NK-92 treated with Interleukin-12 subunit alpha and Interleukin-12 subunit beta, amount 100 ng/mL, for 24 hours (cell line): ENCODE data around the gene ENDOV.
"Not testable (repeated sequence)": the region's sequence is repeated elsewhere in the genome, so short reads cannot be mapped to it uniquely, and the experiment has no call there.

Experiments used
- DNase-seq: peaks from one replicate; lab custom pipeline; 2025; lab: John Stamatoyannopoulos, UW

ENDOV gene

DNA sequence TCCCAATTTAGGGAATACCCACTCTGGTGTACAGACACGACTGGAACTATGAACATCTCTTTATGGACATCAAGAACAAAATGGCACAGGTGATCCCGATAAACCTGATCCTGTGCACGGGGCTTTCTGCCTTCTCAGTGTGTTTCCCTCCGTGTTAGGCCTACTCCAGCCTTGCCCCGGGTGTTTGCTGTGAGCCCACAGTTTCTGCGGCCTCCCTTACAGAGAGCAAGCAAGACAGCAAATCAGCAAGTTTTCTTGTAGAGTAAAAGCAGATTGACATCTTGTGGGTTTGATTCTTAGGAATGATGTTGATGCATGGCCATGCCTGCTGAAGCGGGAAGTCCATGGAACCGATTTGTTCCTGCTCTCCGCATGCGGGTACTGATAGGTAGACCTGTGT lies 26.4 kb upstream of the ENDOV start:
- DNase-seq, result no peak

DNA sequence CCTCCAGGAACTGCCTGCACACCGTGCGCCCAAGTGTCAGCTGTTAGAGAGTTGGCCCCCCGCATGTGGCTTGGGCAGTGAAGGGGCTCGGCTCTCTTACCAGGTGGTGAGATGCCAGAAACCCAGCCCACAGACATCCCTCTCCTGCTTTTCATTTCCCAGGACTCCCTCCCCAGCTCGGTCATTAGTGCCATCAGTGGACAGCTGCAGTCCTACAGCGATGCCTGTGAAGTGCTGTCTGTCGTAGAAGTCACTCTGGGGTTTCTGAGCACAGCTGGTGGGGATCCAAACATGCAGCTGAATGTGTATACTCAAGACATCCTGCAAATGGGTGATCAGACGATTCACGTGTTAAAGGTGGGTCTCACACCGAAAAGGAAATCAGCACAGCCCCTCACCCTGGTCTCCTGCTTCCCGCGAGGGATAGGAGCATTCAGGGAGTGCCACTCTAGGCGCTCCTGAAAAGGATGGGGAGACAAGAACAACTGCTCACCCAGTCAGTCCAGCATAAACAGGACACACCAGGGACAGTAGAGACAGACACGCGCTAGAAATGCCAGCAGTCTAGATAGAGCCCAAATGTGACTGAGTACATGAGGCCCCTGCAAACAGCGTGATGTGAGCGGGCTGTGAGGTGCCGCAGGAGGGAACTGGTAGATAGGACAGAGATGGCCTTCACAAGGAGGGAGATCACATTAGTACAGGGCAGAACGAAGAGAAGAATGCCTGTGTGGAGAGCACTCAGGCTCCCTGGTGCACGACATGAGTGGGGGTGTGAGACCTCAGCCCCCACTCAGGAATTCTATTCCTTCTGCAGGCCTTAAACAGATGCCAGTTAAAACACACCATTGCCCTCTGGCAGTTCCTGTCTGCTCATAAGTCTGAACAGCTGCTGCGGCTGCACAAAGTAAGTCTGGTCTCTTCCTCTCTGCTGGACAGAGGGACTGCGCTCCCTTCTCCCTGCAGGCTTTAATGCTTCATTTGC lies 25.7 kb upstream of the ENDOV start:
- no peak for DNase-seq

DNA sequence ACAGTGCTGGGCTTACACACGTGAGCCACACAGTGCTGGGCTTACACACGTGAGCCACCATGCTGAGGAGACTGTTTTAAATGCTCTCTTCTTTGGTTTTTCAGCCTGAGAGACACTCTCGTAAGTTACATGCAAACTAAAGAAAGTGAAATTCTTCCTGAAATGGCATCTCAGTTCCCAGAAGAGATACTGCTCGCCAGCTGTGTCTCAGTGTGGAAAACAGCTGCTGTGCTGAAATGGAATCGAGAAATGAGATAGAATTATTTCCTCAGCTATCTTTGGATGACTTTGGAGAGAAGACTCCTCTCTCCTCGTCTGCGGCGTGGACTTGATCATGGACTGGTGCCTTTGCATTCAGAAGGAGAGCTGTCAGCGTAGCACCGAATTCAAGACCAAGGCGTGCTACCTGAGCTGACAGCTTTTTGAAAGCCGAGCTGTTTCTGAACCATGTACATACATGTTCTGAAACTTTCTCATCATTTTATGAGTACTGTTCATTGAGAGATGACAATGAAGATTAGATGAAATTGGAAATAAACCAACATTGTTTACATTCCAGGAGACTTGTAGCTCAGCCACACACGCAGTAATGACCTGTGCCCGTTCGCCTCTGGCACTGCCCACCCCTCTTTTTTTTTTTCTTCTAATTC lies 21.6 kb upstream of the ENDOV start:
- DNase-seq, result no peak

DNA sequence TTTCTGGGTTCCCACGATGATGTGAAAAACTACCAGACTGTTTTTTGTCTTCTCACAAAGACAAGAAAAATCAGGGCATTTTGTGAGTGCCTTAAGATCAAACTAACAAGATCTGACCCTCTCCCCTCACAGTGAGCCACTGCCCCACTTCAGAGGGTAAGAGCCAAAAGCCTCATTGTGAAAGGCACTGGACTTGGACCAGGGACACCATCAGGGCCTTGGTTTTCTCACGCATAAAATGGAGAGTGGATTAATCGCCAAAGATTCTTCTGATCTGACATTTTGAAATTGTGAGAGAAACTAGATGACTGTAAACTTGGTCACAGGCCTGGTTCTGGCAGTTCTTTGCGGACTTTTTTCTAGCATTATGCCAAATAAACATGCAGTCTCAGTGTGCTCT lies 21.0 kb upstream of the ENDOV start:
- no peak for DNase-seq

DNA sequence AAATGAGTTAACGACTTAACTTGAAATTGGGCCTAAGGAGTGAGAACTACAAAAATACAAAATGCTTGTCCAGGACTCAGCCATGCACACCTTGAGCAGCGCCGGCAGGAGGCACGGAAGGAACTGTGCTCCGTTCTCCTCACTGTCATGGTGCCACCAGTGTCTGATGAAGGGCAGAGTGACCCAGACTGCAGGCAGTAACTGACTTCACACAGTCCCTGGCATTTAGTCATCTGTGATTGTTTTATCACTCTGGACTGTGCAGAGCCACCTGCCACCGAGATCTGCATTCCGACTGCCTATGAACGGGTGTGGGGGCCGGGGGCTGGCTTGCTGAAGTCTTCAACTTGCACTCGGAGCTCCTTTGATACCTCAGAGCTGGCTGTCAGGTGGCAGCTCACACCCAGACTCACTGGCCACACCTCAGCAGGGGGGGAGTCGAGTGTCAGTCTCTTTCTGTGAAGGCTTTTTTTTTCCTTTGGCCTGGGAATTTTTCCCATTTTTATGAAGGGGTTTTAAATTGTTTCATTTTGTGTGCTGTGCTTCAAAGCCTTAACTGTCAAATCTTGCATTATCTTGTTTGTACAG lies 20.2 kb upstream of the ENDOV start:
- DNase-seq, result no peak

DNA sequence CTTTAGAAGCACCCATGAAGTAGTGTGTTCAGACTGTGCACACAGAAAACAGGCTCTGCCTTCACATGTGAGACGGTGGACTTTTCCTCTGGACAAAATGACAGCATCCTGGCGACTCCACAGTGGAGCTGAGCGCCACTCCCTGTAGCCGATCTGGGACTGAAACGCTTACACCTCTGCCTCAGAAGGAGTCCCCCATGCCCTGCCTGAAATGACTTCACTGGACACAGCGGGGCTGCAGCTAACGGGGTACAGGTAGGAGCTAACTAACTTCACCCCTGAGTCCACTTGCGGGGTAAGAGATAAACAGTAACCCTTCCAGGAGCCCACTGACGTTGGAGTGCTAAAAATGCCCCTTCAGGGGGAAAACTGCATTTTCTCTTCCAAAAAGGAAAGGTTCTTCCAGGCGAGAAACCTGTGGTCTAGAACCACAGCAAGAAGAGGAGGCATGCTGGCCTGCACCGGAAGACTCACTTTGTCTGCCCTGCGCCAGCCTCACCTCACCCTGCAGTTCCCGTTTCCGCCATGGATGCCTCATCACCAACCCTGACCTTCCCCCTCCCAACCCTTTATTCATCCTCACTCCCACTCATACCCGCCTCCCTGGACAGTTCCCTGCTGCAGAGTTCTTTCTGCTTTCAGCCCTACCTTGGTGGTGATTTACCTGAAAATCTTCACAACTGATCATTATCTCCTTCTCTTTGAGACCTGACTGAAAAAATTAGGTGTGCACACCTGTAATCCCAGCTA lies 19.4 kb upstream of the ENDOV start:
- no peak for DNase-seq

DNA sequence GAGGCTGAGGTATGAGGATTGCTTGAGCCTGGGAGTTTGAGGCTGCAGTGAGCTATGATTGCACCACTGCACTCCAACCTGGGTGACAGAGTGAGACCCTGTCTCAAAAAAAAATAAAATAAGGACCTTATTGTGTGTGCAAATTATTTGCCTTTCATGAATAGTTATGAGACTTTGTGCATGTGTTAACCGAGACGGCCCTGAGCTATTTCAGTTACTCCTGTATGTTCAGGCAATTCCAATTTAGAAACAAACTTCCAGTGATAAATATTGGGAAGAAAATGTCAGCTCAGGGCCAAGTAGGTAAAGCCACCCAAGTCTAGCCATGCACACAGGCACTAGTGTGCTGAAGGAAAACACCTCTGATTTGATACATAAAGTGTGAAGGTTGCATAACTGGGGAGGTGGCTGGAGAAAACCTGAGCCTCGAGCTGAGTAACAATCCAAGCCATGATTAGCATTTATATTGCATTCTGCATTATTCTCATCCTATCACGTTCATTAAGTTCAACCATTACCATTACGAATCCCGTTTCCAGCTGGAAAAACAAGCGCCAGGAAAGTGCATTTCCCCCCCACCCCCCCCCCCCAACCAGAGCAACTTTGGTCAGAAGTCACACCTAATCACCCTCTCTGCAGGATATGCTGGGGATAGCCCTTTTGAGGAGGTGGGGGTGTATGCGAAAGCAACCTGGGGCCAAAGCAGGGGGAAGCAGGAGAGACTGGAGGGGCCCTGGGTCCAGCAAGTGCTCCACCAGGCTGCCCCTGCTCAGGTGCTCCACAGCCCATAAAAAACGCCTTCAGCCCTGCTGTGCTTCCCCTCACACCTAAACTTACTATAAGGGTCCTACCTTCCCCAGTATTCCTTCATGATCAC lies 18.6 kb upstream of the ENDOV start:
- DNase-seq, result no peak

DNA sequence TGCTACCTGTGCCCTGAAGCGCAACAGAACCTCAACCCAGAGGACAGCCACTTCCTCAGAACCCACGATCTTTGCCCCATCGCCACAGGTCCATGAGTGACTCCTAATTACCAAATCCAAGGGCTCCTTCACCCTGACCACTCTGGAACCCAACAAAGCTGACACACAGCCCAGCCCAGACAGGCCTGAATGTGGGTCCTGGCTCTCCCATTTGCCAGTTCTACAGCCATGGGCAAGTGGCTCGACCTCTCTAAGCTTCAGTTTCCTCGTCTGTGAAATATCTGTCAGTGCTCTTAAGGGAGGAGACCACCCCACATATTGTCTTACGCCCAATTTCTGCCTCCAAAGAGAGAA lies 18.0 kb upstream of the ENDOV start:
- no peak for DNase-seq

DNA sequence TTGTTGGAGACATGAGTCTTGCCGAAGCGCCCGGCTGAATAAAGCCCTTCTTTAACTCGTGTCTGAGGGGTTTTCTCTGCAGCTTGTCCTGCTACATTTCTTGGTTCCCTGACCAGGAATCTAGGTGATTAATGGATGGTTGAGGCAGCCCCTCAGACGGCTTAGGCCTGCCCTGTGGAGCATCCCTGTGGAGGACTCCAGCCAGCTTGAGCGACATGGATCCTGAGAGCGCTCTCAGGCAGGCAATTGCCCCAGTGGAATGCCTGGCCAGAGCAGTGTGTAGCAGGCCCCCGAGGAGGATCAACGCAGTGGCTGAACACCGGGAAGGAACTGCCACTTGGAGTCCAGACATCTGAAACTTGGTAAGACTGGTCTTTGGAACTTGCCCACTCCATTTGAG lies 17.3 kb upstream of the ENDOV start:
- DNase-seq, result no peak

DNA sequence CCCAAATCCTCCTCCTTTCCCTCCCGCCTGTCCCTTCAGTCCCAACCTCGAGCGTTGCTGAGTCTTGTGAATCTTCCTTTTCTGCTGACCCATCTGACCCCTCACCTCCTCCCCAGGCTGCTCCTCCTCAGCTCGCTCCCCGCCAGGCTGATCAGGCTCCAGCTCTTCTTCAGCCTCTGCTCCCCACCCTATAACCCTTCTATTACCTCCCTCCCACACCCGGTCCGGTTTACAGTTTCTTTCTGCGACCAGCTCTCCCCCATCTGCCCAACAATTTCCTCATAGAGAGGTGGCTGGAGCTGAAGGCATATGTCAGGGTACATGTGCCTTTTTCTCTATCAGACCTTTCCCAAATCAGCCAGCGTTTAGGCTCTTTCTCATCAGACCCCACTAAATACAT lies 13.9 kb upstream of the ENDOV start:
- DNase-seq, result not testable (repeated sequence)

DNA sequence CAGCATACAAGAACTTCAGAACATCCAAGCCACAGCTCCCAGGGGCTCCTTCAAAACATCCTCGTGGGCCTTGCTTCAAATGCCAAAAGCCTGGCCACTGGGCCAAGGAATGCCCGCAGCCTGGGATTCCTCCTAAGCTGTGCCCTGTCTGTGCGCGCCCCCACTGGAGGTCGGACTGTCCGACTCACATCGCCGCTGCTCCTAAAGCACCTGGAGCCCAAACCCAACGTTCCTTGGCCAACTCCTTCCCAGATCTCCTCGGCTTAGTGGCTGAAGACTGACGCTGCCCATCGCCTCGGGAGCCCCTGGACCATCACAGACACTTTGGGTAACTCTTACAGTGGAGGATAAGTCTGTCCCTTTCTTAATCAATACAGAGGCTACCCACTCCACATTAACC lies 12.9 kb upstream of the ENDOV start:
- not testable (repeated sequence) for DNase-seq

DNA sequence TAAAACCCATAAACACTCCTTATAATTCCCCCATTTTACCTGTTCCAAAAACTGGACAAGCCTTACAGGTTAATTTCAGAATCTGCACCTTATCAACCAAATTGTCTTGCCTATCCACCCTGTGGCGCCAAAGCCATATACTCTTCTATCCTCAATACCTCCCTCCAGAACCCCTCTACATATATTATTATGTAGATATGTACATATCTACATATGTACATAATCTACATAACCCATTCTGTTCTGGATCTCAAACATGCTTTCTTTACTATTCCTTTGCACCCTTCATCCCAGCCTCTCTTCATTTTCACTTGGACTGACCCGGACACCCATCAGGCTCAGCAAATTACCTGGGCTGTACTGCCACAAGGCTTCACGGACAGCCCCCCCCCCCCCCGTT lies 12.0 kb upstream of the ENDOV start:
- DNase-seq, result no peak

DNA sequence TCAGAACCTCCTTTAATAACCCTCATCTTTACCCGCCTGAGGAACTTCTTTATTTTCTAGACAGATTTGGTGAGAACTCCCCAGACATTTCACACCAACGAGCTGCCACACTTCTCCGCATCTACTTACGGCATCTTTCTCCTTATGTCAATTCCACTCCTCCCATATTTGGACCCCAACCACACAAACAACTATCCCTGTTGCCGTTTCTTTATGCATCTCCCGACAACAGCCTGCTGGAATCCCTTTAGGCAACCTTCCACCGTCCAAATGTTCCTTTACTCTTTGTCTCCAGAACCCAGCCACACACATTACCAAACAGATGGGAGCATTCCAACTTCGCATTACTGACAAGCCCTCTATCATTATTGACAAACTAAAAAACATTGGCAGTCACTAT lies 8.8 kb upstream of the ENDOV start:
- no peak for DNase-seq

DNA sequence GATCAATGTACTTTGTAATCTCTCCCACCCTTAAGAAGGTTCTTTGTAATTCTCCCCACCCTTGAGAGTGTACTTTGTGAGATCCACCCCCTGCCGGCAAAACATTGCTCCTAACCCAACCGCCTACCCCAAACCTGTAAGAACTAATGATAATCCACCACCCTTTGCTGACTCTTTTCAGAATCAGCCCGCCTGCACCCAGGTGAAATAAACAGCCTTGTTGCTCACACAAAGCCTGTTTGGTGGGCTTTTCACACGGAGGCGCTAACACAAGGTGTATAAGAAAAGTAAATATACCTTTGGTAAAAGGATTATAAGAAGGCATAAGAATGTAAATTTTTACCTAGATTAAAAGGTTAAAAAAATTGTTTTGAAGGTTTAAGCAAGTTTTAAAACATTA lies 7.0 kb upstream of the ENDOV start:
- DNase-seq, result not testable (repeated sequence)

DNA sequence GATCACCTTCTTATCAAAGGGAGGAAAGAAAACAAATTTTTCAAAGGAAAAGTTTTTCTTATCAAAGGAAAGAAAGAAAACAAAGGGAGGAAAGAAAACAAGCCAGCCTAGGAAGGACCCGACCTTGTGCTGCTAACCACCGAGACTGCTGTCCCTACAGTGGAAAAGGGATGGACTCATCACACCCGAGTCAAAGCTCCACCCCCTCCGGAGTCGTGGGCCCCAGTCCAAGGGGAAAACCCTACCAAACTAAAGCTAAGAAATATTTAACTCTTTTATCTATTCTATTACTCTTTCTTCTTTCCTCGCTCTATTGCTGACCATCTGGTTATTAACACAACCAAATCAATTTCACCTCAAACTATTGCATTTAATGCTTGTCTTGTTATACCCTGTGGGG lies 6.1 kb upstream of the ENDOV start:
- DNase-seq, result no peak

DNA sequence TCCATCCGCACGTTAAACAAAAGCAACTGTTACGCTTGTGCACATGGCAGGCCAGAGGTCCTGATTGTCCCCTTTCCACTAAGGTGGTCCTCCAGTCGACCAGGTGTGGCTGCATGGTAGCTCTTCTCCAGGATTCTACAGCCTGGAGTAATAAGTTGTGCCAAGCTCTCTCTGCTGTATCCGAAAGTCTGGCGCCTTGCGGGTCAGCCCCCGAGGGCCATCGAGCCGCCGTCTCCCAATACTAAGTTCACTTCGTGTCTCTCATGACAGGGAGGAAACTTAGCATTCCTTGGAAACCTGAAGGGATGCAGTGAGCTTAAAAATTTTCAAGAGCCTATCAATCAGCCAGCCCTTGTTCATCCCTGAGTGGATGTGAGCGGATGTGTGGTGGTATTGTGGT lies 5.3 kb upstream of the ENDOV start:
- no peak for DNase-seq

DNA sequence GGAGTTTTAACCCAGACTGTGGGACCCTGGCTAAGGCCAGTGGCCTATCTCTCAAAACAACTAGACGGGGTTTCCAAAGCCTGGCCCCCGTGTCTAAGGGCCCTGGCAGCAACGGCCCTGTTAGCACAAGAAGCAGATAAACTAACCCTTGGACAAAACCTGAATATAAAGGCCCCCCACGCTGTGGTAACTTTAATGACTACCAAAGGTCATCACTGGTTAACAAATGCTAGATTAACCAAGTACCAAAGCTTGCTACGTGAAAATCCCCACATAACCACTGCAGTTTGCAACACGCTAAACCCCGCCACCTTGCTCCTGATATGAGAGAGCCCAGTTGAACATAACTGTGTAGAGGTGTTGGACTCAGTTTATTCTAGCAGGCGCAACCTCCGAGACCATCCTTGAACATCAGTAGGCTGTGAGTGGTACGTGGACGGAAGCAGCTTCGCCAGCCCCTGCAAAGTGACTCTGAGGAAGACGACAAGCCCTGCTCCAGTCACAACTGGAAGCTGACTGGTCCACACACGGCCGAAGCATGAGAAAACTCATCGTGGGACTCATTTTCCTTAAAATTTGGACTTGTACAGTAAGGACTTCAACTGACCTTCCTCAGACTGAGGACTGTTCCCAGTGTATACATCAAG lies 4.4 kb upstream of the ENDOV start:
- not testable (repeated sequence) for DNase-seq

DNA sequence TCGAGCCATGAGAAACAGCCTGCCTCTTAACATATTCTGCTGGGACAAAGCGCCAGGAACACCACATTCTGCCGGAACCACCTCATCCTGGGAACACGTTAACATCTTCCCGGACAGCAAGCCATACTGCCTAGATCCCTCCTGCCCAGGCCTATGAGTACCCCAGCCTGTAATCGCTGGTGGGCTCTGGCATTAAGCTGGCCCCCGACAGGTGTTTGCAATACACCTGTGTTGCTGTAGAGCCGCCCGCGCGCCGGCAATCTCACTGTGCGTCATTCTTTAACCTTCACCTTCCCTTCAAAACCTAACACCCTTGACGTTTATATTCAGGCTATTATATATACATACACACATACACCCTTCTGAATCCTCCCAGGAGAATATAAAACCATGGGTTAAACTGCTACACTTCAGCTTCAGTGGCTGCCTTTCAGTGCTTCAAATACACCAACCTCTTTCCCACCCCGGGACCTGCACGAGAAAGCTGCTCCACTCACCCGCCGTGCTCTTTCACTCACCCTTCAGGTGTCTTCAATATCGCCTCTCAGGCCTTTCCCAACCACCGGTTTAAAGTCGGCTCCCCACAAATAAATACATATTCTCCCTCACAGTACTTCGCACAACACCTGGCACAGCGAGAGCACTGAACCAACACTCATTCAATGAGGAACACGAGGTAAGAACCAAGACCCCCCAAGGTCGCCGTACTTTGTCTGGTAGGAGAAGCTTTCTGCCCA lies 1.0 kb upstream of the ENDOV start:
- DNase-seq, result no peak

DNA sequence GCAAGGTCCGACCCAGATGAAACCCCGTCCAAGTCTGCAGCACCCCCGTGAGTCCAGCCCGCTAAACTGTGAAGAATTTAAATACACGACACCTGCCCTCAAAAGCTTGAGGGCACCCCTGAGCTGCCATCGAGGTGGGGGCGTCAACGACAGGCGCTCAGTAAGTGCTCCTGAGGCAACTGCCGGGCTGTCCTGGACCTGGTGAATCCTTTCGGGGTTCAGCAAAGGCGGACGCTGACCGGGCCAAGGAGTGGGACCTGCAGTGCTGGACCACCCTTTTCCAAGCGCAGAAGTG lies 512 bp upstream of the ENDOV start:
- no peak for DNase-seq

DNA sequence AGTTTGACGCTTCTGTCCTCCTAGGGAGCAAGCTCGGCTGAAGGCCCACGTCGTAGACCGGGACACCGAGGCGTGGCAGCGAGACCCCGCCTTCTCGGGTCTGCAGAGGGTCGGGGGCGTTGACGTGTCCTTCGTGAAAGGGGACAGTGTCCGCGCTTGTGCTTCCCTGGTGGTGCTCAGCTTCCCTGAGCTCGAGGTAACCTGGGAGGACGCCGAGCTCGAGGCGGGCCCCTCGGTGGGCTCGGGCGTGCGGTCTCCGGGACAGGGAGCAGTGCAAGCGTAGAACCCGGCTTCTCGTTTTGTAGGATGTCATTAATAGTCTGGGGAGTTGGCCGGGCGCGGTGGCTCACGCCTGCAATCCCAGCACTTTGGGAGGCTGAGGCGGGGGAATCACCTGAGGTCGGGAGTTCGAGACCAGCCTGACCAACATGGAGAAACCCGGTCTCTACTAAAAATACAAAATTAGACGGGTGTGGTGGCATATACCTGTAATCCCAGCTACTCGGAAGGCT lies 715 bp downstream of the ENDOV start:
- DNase-seq, result no peak
